GM18951 (cell line): ENCODE results near the gene FUT4.
"Not testable (repeated sequence)": the region's sequence is repeated elsewhere in the genome, so short reads cannot be mapped to it uniquely, and the experiment has no call there.

Experiments used
- POLR2A ChIP-seq: IDR thresholded peaks from 4 replicates; pipeline ENCODE4 v1.6.1; 2011; ENCODE audit warnings: mild to moderate bottlenecking; ENCODE audit not compliant: insufficient read length, insufficient read depth; ENCODE audit errors: extremely low read depth
- in situ Hi-C: fragments of 300-500 bp; cut with MboI; formaldehyde crosslinking; loops from one replicate; pipeline ENCODE4 v1.12.0; 2022; ENCODE audit warnings: low sequenced_read_pairs, mixed read lengths, inconsistent platforms; ENCODE audit not compliant: unreplicated experiment

Gene FUT4

GRCh38 chr11:94544646-94545263 is 1.0 kb downstream of the FUT4 start:
- no peak for TF ChIP-seq POLR2A
- in situ Hi-C loops: no loop called here

DNA sequence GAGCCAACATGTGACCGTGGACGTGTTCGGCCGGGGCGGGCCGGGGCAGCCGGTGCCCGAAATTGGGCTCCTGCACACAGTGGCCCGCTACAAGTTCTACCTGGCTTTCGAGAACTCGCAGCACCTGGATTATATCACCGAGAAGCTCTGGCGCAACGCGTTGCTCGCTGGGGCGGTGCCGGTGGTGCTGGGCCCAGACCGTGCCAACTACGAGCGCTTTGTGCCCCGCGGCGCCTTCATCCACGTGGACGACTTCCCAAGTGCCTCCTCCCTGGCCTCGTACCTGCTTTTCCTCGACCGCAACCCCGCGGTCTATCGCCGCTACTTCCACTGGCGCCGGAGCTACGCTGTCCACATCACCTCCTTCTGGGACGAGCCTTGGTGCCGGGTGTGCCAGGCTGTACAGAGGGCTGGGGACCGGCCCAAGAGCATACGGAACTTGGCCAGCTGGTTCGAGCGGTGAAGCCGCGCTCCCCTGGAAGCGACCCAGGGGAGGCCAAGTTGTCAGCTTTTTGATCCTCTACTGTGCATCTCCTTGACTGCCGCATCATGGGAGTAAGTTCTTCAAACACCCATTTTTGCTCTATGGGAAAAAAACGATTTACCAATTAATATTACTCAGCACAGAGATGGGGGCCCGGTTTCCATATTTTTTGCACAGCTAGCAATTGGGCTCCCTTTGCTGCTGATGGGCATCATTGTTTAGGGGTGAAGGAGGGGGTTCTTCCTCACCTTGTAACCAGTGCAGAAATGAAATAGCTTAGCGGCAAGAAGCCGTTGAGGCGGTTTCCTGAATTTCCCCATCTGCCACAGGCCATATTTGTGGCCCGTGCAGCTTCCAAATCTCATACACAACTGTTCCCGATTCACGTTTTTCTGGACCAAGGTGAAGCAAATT is 1.8 kb downstream of the FUT4 start:
- in situ Hi-C loops: no loop called here
- no peak for TF ChIP-seq POLR2A

DNA sequence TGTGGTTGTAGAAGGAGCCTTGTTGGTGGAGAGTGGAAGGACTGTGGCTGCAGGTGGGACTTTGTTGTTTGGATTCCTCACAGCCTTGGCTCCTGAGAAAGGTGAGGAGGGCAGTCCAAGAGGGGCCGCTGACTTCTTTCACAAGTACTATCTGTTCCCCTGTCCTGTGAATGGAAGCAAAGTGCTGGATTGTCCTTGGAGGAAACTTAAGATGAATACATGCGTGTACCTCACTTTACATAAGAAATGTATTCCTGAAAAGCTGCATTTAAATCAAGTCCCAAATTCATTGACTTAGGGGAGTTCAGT is 2.4 kb downstream of the FUT4 start:
- in situ Hi-C loops: no loop called here
- TF ChIP-seq POLR2A: no peak

DNA sequence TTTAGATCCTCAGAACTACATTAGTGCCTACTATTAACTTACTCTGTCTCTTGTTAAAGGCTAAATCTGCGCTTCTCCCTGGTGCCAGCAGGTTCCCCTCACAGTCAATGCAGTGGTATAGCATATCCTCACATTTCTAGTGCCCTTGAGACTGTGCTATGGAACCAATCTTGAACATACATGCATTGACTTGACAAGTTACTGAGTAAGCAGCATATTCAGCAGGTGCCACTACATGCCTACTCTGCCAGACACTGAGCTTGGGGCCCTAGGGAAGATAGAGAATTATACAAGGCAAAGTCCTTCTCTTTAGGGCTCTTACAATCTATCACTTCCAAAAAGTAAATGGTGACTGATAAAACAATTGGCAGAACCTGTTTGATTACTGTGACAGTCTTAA is 3.2 kb downstream of the FUT4 start:
- in situ Hi-C loops: no loop called here
- no peak for TF ChIP-seq POLR2A

GRCh38 chr11:94549146-94549545 is 5.4 kb downstream of the FUT4 start:
- TF ChIP-seq POLR2A: no peak
- in situ Hi-C loops: no loop called here

- in situ Hi-C loops: no loop called here
- no peak for TF ChIP-seq POLR2A
These were observed 6.8 kb downstream of the FUT4 start for GRCh38 chr11:94550513-94550912.

- in situ Hi-C loops: no loop called here
- TF ChIP-seq POLR2A: no peak
These were observed 10.2 kb downstream of the FUT4 start for GRCh38 chr11:94553938-94554337.

GRCh38 chr11:94555752-94556329 is 12.1 kb downstream of the FUT4 start:
- in situ Hi-C loops: not testable (repeated sequence)

GRCh38 chr11:94557421-94557820 is 13.7 kb downstream of the FUT4 start:
- in situ Hi-C loops: no loop called here
- no peak for TF ChIP-seq POLR2A

GRCh38 chr11:94557992-94558391 is 14.3 kb downstream of the FUT4 start:
- in situ Hi-C loops: no loop called here
- TF ChIP-seq POLR2A: no peak

DNA sequence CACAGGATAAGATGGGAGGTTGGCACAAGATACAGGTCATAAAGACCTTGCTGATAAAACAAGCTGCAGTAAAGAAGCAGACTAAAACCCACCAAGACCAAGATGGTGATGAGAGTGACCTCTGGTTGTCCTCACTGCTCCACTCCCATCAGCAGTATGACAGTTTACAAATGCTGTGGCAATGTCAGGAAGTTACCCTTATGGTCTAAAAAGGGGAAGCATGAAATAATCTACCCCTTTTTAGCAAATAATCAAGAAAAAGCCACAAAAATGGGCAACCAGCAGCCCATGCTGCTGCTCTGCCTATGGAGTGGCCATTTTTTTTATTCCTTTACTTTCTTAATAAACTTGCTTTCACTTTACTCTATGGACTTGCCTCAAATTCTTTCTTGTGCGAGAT is 14.7 kb downstream of the FUT4 start:
- in situ Hi-C loops: no loop called here
- no peak for TF ChIP-seq POLR2A

GRCh38 chr11:94558932-94559331 is 15.2 kb downstream of the FUT4 start:
- no peak for TF ChIP-seq POLR2A

GRCh38 chr11:94559361-94559760 is 15.6 kb downstream of the FUT4 start:
- in situ Hi-C loops: no loop called here
- no peak for TF ChIP-seq POLR2A

More at GRCh38 chr11:94558932-94559331, 15.2 kb downstream of the FUT4 start:
- in situ Hi-C loops: no loop called here

DNA sequence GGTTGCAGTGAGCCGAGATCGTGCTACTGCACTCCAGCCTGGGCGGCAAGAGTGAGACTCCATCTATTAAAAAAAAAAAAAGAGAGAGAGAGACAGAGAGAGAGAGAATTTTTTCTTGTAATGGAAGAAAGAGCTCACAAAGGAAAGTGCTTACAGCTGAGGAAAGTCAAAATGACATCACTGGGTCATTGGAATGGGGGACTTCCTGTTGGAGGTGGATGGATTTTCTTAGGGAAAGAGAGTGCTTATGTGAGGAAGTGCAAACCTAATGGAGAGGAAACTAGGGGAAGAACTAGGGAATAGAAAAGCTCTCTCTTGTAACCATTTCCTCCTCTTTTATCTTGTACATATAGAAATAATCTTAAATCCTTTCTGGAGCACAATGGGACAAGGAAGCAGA is 17.1 kb downstream of the FUT4 start:
- TF ChIP-seq POLR2A: no peak
- in situ Hi-C loops: no loop called here

DNA sequence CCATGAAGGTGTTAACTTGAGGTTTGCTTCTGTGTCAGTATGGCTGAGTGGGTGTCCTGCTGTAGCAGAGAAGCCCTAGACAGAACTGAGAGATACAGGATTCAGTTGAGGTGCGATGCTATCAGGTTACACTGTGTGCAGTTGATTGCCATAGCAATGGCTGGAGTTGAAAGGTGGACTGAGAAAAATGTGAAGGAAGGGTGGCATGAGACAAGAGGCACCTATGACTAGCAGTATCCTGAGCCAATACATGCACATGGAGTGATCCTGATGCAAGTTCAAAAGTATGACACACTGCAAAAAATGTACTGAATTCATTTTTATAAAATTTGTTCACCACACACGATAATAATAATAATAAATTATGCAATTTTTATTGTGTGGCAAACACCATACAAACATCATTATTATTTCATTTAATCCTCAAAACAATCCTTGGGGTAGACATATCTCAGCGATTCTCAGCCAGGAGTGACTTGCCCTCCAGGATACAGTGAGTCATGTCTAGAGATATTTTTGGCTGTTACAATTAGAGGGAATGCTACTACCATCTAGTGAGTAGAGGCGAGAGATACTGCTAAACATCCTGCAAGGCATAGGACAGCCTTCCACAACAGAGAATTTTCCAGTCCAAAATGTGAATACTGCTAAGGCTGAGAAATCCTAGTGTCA is 19.6 kb downstream of the FUT4 start:
- in situ Hi-C loops: no loop called here
- TF ChIP-seq POLR2A: no peak
